ENCODE measurements around the gene AP1S1.

GRCh38 chr7:101156277-101156676 is 2.0 kb downstream of the AP1S1 start:
- no peak for TF ChIP-seq POLR2A (IDR thresholded peaks at IDR 0.05)
- TF ChIP-seq CTCF (IDR thresholded peaks at IDR 0.05), result no peak

Measured in right lobe of liver (tissue), 4 donors.